ENCODE measurements around the gene PIGS.
A peak's percentile ranks its signal among the peaks of the same experiment; 100 is the strongest.
"Not testable (repeated sequence)": the region's sequence is repeated elsewhere in the genome, so short reads cannot be mapped to it uniquely, and the experiment has no call there.

The PIGS gene

DNA sequence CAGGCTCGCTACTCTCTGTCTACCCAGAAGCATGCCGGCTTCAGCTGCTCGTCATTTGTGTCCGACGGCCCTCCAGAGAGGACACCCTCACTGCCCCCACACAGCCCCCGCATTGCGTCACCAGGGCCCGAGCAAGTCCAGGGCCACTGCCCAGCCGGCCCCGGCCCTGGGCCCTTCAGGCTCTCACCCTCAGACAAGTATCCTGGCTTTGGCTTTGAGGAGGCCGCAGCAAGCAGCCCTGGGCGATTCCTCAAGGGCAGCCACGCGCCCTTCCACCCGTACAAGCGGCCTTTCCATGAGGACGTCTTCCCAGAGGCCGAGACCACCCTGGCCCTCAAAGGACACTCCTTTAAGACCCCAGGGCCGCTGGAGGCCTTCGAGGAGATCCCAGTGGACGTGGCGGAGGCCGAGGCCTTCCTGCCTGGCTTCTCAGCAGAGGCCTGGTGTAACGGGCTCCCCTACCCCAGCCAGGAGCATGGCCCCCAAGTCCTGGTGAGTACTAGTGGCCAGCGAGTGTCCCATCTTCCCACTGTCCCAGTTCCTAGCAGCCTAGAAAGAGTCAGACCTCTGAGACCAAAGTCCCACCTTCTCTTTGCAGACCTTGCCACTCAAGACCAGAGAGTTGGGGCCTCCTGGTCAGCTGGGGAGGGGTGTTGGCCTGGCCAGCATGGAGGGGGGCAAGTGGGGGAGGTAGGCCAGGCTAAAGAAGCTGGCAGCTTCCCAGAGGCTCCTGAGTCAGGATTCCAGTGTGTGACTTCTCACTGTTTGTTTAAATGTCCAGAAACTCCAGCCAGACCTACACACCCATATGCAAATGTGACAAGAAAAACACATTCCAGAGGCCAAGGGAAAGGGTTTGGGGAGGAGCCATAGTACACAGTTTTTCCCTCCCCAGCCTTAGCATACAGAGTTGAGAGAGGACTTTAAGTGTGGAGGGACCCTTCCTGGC, 46.6 kb downstream of the PIGS start:
- DNase-seq (ENCODE audit: extremely low read depth, low read depth): peak; percentile 20

GRCh38 chr17:28523876-28524275, 47.4 kb downstream of the PIGS start:
- no peak for DNase-seq (ENCODE audit: extremely low read depth, low read depth)
- no peak overlapping the region for H3K4me3 ChIP-seq (replicated peaks; ENCODE audit: low read depth, low read length)
- no peak for TF ChIP-seq CTCF (IDR thresholded peaks at IDR 0.05; ENCODE audit: low read depth, low read length, missing control alignments)

More for the DNA sequence above, 46.6 kb downstream of the PIGS start:
- no peak for TF ChIP-seq CTCF (IDR thresholded peaks at IDR 0.05; ENCODE audit: low read depth, low read length, missing control alignments)
- H3K4me3 ChIP-seq (replicated peaks; ENCODE audit: low read depth, low read length): no peak overlapping the region

DNA sequence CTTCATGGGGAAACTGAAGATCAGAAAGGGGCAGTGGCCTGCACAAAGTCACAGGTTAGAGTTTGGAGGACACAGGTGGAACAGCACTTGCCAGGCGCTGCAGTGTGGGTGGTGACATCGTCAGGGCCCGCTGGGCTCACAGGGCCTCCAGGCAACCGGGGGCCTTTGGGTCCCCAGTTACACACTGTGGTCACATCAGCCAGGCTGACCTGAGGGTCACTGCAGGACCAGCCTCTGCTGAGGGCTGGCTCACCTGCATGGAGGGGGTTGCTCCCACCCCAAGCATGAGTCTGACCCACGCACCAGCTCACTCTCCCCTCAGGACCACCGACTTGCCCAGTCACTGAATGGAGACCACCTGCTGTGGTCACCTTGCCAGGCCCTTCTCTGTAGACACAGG, 48.1 kb downstream of the PIGS start:
- no peak overlapping the region for H3K4me3 ChIP-seq (replicated peaks; ENCODE audit: low read depth, low read length)
- no peak for TF ChIP-seq CTCF (IDR thresholded peaks at IDR 0.05; ENCODE audit: low read depth, low read length, missing control alignments)
- DNase-seq (ENCODE audit: extremely low read depth, low read depth): no peak

GRCh38 chr17:28522281-28522680, 49.0 kb downstream of the PIGS start:
- not testable (repeated sequence) for H3K4me3 ChIP-seq (replicated peaks; ENCODE audit: low read depth, low read length); DNase-seq (ENCODE audit: extremely low read depth, low read depth)

DNA sequence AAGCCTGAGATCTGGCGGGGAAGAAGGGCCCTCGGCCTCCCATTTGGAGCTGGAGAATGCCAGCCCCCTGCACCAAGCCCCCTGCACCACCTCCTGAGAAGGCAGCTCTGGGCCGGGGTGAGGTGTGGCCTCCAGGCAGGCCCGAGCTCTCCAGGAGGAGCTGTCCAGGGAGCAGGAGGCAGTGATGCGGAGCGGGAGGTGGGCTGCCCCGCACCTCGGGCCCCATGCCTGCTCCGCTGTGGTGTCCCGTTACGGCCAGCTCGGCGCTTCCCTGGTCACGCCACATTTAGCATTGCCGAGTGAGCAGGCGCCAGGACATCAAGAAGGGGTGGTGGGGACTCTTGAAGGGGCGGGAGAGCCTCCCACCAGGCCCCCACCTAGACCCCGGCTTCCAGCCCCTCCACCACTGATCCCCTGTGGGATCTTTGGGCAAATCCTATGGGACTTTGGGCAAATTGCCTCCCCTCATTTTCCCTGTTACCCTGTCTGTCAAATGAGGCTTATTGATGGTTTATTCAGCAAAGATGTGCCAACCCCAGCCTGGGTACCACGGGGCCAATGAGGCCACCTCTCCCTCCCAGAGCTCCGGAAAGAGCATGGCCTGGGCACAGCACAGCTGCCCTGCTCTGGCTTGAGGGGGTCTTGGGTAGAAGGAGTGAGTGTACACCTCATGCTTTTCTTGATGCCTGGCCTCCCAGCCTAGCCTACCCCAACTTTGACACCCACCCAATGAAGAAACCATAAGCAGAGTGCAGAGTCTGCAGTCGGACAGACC, 49.8 kb downstream of the PIGS start:
- TF ChIP-seq CTCF (IDR thresholded peaks at IDR 0.05; ENCODE audit: low read depth, low read length, missing control alignments): no peak
- no peak for DNase-seq (ENCODE audit: extremely low read depth, low read depth)
- no peak overlapping the region for H3K4me3 ChIP-seq (replicated peaks; ENCODE audit: low read depth, low read length)

DNA sequence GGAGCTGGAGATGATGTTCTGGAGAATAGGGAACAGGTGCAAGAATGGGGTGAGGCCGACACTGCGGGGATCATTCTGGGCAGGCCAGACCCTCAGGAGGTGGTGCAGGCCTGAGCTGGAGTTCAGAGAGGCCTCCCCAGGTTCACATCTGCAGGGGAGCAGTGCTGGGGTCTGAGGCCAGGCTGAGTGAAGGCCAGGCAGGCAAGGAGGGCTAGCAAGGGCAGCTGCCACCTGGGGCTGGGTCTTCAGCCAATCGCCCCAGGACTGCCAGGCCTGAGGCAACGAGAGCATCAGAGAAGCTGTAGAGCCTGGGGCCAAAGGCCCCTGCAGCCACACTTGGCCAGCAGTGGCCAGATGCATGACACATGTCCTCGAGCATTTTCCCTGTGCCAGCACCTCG, 50.6 kb downstream of the PIGS start:
- H3K4me3 ChIP-seq (replicated peaks; ENCODE audit: low read depth, low read length): no peak overlapping the region
- no peak for DNase-seq (ENCODE audit: extremely low read depth, low read depth)
- TF ChIP-seq CTCF (IDR thresholded peaks at IDR 0.05; ENCODE audit: low read depth, low read length, missing control alignments): no peak

GRCh38 chr17:28519236-28519635, 52.1 kb downstream of the PIGS start:
- no peak for TF ChIP-seq CTCF (IDR thresholded peaks at IDR 0.05; ENCODE audit: low read depth, low read length, missing control alignments)
- no peak for DNase-seq (ENCODE audit: extremely low read depth, low read depth)
- no peak overlapping the region for H3K4me3 ChIP-seq (replicated peaks; ENCODE audit: low read depth, low read length)

All from HFF-Myc (cell line).